HG03280 (cell line): ENCODE measurements around the gene RPRD1A.
"Not testable (repeated sequence)": the region's sequence is repeated elsewhere in the genome, so short reads cannot be mapped to it uniquely, and the experiment has no call there.

Experiments used
- ATAC-seq: cut with Tn5 transposase; IDR thresholded peaks from one replicate; pipeline ENCODE4 v1.9.1; 2021; ENCODE audit warnings: mild to moderate bottlenecking, moderate library complexity; ENCODE audit not compliant: unreplicated experiment

Gene RPRD1A

DNA sequence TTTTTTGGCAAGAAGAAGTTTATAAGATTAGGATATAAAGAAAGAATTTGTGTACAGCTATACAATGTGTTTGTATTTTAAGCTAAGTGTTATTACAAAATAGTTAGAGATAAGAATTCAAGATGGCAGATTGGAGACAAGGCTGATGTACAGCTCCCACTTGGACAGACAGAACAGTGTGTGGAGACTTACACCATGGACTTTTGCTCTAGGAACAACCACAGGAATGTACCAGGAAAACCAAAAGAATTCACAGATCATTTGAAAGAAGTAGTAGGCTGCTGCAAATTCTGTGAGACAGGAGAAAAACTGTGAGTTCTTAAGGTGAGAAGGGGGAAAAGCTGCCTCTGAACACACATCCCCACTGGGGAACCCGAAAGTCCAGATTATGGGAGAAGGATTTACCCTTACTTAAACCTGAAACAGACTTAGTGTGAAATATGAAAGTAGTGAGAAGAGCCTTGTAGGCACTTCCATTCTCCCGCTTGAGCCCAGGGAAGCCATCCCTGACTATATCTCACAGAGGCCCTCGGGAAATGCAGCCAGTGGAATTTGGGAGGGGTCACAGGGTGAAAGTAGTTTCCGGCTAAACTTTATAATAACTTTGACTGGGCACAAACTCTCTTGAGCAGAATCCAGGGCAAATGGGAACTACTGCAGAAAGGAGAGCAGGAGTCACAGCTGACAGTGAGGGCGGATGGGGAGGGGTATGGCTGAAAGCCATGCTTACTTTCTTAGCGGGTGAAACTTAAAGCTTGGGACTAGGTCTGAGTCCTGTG lies 11.6 kb upstream of the RPRD1A start:
- ATAC-seq: no peak

DNA sequence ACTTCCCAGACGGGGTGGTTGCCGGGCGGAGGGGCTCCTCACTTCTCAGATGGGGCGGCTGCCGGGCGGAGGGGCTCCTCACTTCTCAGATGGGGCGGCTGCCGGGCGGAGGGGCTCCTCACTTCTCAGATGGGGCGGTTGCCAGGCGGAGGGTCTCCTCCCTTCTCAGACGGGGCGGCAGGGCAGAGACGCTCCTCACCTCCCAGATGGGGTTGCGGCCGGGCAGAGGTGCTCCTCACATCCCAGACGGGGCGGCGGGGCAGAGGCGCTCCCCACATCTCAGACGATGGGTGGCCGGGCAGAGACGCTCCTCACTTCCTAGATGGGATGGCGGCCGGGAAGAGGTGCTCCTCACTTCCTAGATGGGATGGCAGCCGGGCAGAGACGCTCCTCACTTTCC lies 10.4 kb upstream of the RPRD1A start:
- not testable (repeated sequence) for ATAC-seq

DNA sequence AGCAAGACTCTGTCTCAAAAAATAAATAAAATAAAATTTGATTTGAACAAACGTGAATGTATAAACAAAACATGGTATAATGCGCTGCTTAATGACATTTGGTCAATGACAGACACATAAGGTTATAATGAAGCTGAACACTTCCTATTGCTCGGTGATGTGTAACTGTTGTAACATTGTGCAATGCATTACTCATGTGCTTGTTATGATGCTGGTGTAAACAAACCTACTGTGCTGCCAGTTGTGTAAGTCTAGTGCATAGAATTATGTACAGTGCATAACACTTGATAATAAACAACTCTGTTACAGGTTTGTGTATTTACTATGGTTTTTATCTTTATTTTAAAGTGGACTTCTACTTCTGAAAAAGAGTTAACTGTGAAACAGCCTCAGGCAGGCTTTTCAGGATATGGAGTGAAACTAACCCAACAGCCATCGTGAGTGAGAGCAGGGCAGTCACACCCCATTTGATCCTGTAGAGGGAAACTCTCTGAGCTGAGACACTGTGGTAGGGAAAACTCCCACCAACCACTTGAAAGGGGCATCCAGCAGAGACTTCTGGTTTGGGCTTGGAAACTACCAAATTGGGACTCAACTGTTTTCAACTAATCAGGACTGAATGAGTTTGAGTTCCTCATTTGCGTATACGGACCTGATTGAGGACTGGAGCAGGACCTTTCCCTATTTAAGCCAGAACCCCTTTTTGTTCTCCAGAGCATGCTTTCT lies 8.7 kb upstream of the RPRD1A start:
- ATAC-seq: no peak

DNA sequence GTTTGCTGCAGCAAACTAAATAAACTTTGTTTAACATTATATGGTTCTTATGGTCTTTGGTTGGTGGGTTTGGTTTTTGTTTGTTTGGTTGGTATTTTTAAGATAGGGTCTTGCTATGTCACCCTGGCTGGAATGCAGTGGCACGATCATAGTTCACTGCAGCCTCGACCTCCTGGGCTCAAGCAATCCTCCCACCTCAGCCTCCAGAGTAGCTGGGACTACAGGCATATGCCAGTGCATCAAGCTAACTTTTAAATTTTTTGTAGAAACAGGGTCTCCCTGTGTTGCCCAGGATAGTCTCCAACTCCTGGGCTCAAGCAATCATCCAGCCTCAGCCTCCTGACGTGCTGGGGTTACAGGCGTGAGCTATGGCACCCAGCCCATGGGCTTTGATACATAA lies 7.1 kb upstream of the RPRD1A start:
- no peak for ATAC-seq

DNA sequence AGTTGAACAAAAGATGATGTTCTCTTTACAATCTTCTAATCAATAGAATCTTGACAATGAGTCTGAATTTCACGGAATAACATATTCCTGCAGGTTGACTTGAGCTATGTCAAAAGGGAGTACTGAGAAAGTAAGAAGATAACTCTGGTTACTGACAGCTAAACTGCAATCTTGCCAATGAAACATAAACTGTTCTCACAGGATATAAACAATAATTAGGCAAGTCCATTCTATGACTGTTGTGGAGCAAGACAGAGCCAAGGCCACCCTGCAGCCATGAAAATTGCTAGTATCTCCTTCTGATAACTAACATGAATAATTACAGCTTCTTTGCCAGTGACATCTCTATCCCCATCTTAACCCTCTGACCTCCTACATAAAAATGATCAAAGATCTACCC lies 6.3 kb upstream of the RPRD1A start:
- ATAC-seq: no peak

DNA sequence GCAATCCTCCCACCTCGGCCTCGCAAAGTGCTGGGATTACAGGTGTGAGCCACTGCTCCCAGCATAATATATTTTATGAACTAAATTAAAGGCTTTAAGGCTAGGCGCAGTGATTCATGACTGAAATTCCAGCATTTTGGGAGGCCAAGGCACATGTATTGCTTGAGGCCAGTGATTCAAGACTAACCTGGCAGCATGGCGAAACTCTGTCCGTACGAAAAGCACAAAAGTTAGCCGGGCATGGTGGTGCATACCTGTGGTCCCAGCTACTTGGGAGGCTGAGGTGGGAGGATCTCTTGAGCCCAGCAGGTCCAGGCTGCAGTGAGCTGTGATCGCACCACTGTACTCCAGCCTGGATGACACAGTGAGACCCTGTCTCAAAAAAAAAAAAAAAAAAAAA lies 5.0 kb upstream of the RPRD1A start:
- not testable (repeated sequence) for ATAC-seq

DNA sequence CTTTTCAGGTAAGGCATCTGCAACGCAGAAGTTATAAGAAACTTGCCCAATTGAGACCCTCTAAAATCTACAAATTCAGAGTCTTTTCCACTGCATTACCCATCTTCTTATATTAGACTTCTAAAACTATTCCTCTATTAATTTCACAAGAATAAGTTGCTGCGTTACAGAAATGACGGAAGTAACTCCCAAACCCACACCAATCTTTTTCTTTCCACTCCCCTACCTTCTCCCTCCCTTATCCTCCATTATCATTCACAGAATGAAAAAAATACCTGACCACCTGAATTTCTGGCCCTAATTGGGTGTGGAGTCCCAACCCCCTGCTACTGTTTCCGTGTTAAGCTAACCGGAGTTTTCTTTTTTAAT lies 689 bp downstream of the RPRD1A start:
- ATAC-seq: peak; percentile 1

DNA sequence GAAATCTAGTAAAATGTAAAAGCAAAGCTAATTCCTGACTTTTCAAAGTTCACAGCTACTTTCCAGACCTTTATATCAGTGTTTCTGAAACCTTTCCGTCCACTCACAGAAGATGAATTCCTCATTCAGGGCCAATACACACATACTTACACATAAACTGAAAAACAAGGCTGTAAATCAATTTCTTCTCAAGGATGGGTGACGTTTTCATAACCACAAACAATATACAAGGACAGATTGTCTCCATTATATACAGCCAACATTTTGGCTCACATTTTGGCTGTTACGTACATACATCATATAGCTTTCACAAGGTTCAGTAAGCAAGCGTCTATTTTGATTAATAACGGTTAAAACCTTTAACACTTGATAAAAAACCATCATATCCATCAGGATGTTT lies 1.4 kb downstream of the RPRD1A start:
- no peak for ATAC-seq

DNA sequence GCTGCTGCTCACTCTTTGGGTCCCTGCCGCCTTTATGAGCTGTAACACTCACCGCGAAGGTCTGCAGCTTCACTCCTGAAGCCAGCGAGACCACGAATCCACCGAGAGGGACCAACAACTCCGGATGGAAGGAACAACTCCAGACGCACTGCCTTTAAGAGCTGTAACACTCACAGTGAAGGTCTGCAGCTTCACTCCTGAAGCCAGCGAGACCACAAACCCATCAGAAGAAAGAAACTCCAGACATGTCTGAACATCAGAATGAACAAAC lies 2.6 kb downstream of the RPRD1A start:
- not testable (repeated sequence) for ATAC-seq

DNA sequence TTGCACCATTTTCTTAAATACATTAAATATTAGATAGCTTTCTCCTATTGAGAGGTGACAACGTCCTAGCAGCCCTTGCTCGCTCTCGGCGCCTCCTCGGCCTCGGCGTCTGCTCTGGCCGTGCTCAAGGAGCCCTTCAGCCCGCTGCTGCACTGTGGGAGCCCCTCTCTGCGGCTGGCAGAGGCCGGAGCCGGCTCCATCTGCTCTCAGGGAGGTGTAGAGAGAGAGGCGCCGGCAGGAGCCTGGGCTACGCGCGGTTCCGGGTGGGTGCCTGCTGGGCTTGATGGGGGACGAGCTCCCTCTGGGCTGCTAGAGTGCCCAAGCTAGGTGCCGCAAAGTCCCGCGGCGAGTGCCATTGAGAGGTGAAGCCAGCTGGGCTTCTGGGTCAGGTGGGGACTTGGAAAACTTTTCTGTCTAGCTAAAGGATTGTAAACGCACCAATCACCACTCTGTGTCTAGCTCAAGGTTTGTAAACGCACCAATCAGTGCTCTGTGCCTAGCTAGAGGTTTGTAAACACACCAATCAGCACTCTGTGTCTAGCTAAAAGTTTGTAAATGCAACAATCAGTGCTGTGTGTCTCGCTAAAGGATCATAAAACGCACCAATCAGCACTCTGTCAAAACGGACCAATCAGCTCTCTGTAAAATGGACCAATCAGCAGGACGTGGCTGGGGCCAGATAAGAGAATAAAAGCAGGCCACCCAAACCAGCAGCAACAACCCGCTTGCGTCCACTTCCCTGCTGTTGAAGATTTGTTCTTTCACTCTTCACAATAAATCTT lies 3.1 kb downstream of the RPRD1A start:
- ATAC-seq: no peak

DNA sequence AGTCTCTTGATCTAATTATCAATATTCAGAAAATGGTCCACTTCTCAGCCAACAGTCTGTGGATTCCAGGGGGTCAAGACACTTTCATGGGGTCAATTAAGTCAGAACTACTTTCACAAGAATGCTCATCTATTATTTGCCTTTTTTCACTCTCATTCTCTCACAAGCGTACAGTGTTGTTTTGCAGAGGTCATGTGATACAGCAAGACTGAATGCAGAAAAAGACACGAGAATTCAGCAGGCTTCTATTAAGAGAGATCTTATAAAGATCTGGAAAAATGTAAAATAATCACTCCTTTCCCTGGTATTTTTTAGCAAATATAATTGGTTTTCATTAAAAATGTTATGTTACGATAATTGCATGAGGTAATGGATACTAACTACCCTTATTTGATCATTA lies 8.7 kb downstream of the RPRD1A start:
- no peak for ATAC-seq

DNA sequence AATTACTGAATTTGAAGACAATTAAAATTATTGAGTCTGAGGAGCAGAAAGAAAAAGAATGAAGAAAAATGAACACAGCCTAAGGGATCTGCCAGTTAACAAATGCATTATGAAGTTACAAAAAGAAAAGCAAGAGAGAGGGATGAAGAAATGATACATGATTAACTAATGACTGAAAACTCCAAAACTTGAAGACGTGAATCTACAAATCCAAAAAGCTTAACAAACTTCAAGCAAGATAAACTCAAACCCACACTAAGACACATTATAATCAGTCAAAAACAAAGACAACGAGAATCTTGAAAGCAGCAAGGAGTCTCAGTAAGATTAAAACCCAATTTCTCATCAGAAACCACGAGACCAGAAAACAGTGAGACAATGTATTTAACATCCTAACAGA lies 15.6 kb downstream of the RPRD1A start:
- no peak for ATAC-seq

DNA sequence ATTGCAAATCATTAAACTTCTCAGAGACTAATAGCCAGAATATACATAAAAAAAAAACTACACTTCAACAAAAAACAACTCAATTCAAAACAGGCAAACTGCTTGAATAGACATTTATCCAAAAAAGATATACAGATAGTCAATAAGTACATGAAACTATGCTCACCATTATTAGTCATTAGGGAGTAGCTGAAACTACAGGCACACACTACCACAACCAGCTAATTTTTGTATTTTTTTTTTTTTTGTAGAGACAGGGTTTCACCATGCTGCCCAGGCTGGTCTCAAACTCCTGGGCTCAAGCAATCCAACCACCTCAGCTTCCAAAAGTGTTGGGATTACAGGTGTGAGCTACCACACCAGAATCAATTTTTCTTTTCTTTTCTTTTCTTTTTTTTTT lies 16.9 kb downstream of the RPRD1A start:
- no peak for ATAC-seq

DNA sequence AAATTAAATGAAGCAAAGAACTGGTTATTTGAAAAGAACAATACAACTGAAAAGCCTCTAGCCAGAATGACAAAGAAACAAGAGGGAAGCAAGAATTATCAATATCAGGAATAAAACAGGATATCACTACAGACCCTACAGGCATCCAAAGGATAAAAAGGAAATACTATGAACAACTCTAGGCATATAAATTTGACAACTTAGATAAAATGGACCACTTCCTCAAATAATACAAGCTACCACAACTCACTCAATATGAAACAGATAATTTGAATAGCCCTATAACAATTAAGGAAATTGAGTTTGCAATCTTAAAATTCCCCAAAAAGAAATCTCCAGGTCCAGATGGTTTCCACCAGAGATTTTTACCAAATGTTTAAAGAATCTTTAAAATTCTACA lies 19.8 kb downstream of the RPRD1A start:
- ATAC-seq: no peak

DNA sequence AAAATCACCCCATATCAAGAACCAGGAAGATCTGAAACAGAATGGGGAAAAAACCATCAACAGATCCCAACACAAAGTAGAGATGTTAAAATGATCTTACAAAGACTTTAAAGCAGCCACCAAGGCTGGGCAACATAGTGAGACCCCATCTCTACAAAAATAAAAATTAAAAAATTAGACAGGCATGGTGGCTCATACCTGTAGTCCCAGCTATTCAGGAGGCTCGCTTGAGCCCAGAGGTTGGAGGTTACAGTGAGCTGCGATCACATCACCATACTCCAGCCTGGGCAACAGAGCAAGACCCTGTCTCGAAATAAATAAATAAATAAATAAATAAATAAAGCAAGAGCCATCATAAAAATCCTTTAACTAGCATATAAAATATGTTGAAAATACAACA lies 20.5 kb downstream of the RPRD1A start:
- ATAC-seq: no peak

DNA sequence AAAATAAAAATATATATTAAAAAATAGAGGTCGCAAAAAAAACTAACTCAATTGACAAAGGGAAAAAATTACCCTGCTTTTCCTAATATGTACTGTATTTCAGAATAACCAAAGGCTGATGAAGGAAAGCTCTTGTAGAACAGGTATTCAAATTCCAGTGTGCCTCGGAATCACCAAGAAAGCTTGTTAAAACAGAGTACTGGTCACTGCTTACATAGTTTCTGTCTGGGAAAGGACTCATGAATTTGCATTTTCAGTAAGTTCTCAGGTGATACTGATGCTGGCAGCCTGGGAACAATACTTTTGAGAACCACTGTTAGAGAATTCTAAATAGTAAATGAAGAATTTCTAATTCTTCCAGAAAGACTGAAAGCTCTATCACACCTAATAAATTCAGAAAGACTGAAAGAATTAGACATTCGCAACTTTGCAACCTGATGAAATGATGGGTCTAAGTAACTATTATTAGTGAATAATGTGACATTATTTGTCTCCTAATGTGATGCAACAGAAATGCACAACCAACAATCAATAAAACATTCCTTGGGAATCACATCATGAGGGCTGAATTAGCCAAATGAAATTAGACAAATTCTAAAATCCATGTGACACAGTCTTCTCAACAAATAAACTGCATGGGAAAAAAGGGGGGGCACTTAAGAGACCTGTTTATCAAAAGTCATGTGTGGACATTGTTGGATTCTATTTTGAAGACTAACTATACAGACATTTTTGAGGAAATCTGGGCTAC lies 21.9 kb downstream of the RPRD1A start:
- no peak for ATAC-seq

DNA sequence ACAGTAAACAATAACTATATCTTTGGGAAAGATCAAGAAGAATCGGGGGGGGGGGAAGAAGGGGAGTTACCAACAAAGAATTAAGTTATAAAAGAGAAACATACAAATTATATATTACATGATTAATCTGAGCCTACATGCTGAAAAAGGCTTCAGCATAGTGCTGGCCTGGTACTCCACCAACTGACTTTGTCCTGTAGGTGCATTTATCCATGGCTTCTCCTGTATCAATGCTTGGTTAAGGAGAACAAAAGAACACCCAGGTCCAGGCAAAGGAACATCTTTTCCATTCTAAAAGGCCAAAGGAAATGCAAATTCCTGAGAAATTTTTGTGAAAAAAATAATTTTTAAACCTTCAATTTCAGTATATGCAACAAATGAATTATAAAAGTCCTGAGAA lies 24.2 kb downstream of the RPRD1A start:
- no peak for ATAC-seq

DNA sequence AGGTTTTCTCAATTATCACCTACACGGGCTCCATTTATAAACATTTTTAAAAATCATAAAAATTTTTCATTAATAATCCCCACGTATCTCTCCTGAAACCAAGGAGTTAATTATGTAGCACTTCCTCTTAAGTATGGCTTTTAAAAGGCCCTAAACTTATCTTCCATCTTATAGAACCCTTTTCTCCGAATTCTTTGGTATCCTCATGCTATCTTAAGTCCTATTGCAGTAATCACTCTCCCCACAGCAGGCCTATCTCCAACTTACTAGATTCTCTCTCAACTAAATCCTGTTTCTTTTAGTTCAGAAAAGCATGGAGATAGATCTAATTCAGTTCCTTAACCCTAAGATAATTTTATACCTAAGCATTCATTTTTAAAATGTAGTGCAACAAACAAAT lies 26.2 kb downstream of the RPRD1A start:
- ATAC-seq: no peak

DNA sequence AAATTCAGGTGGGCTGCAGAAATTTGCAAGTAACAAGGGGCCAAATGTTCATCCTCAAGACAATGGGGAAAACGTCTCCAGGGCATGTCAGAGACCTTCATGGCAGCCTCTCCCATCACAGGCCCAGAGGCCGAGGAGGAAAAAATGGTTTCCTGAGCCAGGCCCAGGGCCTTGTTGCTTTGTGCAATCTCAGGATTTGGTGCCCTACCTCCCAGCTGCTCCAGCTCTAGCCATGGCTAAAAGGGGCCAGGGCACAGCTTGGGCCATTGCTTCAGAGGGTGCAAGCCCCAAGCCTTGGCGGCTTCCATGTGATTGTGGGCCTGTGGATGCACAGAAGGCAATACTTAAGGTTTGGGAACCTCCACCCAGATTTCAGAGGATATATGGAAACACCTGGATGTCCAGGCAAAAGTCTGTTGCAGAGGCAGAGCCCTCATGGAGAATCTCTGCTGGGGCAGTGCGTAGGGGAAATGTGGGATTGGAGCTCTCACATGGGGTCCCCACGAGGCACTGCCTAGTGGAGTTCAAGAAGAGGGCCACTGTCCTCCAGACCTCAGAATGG lies 29.2 kb downstream of the RPRD1A start:
- ATAC-seq: no peak

DNA sequence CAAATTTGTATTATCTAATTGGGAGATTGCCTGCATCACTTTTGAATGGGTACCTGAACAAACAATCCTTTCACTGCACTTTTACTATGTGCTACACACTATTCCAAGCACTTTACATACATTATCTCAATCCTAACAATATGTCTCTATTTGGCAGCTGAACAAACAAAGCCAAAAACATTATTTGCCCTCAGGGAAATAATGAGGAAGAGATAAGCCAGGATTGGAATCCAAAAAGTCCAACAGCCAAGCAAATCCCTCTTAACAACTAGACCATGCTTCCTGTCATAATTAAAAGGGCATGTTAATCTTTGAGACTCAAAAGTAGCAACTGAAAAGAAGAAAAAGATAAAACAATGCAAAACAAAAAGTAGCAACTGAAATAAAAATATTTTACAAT lies 32.1 kb downstream of the RPRD1A start:
- ATAC-seq: no peak

DNA sequence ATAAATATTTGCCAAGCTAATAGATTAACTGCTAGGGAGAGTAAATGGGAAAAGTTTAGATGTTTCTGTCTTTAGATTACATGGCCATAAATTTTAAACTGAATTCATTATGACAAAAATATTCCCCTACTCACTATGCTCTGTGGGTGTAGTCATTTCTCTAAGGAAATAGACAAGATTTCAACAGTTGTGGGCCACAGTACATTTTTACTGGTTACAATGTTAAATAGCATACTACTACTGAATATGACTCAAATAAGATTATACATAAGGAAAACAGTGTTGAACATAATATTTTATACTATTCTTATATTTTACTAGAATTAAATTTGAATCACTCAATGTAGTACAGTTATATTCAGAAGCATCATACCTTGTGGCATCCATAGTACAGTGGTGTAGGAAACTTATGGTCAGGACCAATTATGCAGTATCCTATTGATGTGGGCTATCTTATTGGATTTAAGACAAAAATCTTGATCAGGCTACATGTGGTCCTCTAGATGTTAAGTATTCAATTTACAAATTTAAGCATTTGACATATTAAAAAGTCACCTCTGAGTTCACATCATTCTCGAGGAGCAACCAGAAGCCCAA lies 33.0 kb downstream of the RPRD1A start:
- no peak for ATAC-seq
